WTC11 (cell line): Measurements from ENCODE around the gene SORCS2. TPM values are rescaled to one million over a fixed set of nuclear protein-coding genes. Genes with fewer than 3 reads are reported as not detected.

Source experiments
- ATAC-seq: fragments of 200-7000 bp; cut with Tn5 transposase; 2 replicates; pipeline ENCODE4 v1.10.0; 2021; ENCODE audit warnings: mild to moderate bottlenecking, moderate library complexity
- CTCF ChIA-PET: fragments of 300-600 bp; sonication (Branson Sonifier 250); formaldehyde crosslinking; loops from one replicate; lab custom pipeline; 2021; ENCODE audit warnings: antibody characterized with exemption; lab: Charles Lee
- POLR2A ChIA-PET: fragments of 350-600 bp; sonication (Branson Sonifier 250); formaldehyde crosslinking; loops from one replicate; lab custom pipeline; 2021; ENCODE audit warnings: antibody characterized with exemption; lab: Charles Lee
- DNase-seq: peaks from one replicate; pipeline ENCODE4 v3.0.0; 2021; ENCODE audit warnings: low spot score
- H3K27ac Mint-ChIP-seq: 2 replicates; pipeline ENCODE4 v1.8.0; 2021; ENCODE audit warnings: mixed read lengths
- H3K27me3 Mint-ChIP-seq: 2 replicates; pipeline ENCODE4 v1.8.0; 2021; ENCODE audit warnings: low read depth, mild to moderate bottlenecking, moderate library complexity, mixed read lengths
- H3K36me3 Mint-ChIP-seq: 2 replicates; pipeline ENCODE4 v1.8.0; 2021; ENCODE audit warnings: mixed read lengths
- H3K4me1 Mint-ChIP-seq: 2 replicates; pipeline ENCODE4 v1.8.0; 2022; ENCODE audit warnings: mixed read lengths
- H3K4me3 Mint-ChIP-seq: 2 replicates; pipeline ENCODE4 v1.8.0; 2021; ENCODE audit warnings: mild to moderate bottlenecking, moderate library complexity, mixed read lengths
- H3K9me3 Mint-ChIP-seq: 2 replicates; pipeline ENCODE4 v1.8.0; 2021; ENCODE audit warnings: mixed read lengths
- CBFB ChIP-seq: sonication (generic); formaldehyde crosslinking; IDR thresholded peaks from 2 replicates; pipeline ENCODE4 v1.8.1; 2022; ENCODE audit warnings: mild to moderate bottlenecking, low read depth, missing genetic modification reagents
- CREM ChIP-seq: sonication (generic); formaldehyde crosslinking; IDR thresholded peaks from 2 replicates; pipeline ENCODE4 v1.8.1; 2022; ENCODE audit warnings: mild to moderate bottlenecking, missing genetic modification reagents, moderate library complexity
- CTCF ChIP-seq: fragments of 200-600 bp; IDR thresholded peaks from 2 replicates; pipeline ENCODE4 v1.8.0; 2022; ENCODE audit warnings: antibody characterized with exemption
- ETV6 ChIP-seq: sonication (generic); formaldehyde crosslinking; IDR thresholded peaks from 2 replicates; pipeline ENCODE4 v1.8.1; 2022; ENCODE audit warnings: mild to moderate bottlenecking, missing genetic modification reagents
- FOXJ3 ChIP-seq: sonication (generic); formaldehyde crosslinking; IDR thresholded peaks from 2 replicates; pipeline ENCODE4 v1.9.0; 2021; ENCODE audit warnings: missing genetic modification reagents, mild to moderate bottlenecking, borderline replicate concordance
- FOXK1 ChIP-seq: sonication (generic); formaldehyde crosslinking; IDR thresholded peaks from 2 replicates; pipeline ENCODE4 v1.8.0; 2022; ENCODE audit warnings: mild to moderate bottlenecking, moderate library complexity, missing genetic modification reagents
- HMGXB4 ChIP-seq: sonication (generic); formaldehyde crosslinking; IDR thresholded peaks from 2 replicates; pipeline ENCODE4 v1.8.1; 2023; ENCODE audit warnings: mild to moderate bottlenecking, moderate library complexity, missing genetic modification reagents
- KAT7 ChIP-seq: sonication (generic); formaldehyde crosslinking; IDR thresholded peaks from 2 replicates; pipeline ENCODE4 v1.8.1; 2023; ENCODE audit warnings: missing genetic modification reagents, mild to moderate bottlenecking, borderline replicate concordance
- MXD4 ChIP-seq: fragments of 250-450 bp; sonication (Bioruptor Pico); IDR thresholded peaks from 2 replicates; pipeline ENCODE4 v1.8.0; 2021; ENCODE audit warnings: mild to moderate bottlenecking, moderate library complexity, borderline replicate concordance
- MYBL2 ChIP-seq: sonication (generic); formaldehyde crosslinking; IDR thresholded peaks from 2 replicates; pipeline ENCODE4 v1.8.1; 2023; ENCODE audit warnings: mild to moderate bottlenecking, moderate library complexity, missing genetic modification reagents
- NR2C2 ChIP-seq: sonication (generic); formaldehyde crosslinking; IDR thresholded peaks from 2 replicates; pipeline ENCODE4 v1.8.0; 2022; ENCODE audit warnings: mild to moderate bottlenecking, missing genetic modification reagents
- OVOL2 ChIP-seq: fragments of 250-450 bp; sonication (Bioruptor Pico); IDR thresholded peaks from 2 replicates; pipeline ENCODE4 v1.9.0; 2021; ENCODE audit warnings: mild to moderate bottlenecking, borderline replicate concordance
- PRRX2 ChIP-seq: fragments of 250-450 bp; sonication (Bioruptor Pico); IDR thresholded peaks from 2 replicates; pipeline ENCODE4 v1.8.0; 2021; ENCODE audit warnings: mild to moderate bottlenecking
- RELA ChIP-seq: sonication (generic); formaldehyde crosslinking; IDR thresholded peaks from 2 replicates; pipeline ENCODE4 v1.8.1; 2022; ENCODE audit warnings: missing genetic modification reagents, mild to moderate bottlenecking, borderline replicate concordance
- RORB ChIP-seq: fragments of 250-450 bp; sonication (Bioruptor Pico); IDR thresholded peaks from 2 replicates; pipeline ENCODE4 v1.9.0; 2021; ENCODE audit warnings: mild to moderate bottlenecking
- SMAD4 ChIP-seq: sonication (generic); formaldehyde crosslinking; IDR thresholded peaks from 2 replicates; pipeline ENCODE4 v1.8.0; 2022; ENCODE audit warnings: mild to moderate bottlenecking, missing genetic modification reagents
- TEAD4 ChIP-seq: sonication (generic); formaldehyde crosslinking; IDR thresholded peaks from 2 replicates; pipeline ENCODE4 v1.8.0; 2022; ENCODE audit warnings: mild to moderate bottlenecking, missing genetic modification reagents
- ZNF121 ChIP-seq: sonication (generic); formaldehyde crosslinking; IDR thresholded peaks from 2 replicates; pipeline ENCODE4 v1.8.0; 2023; ENCODE audit warnings: missing genetic modification reagents
- ZNF219 ChIP-seq: sonication (generic); formaldehyde crosslinking; IDR thresholded peaks from 2 replicates; pipeline ENCODE4 v1.8.0; 2023; ENCODE audit warnings: missing genetic modification reagents, mild to moderate bottlenecking, borderline replicate concordance
- ZNF263 ChIP-seq: sonication (generic); formaldehyde crosslinking; IDR thresholded peaks from 2 replicates; pipeline ENCODE4 v1.8.1; 2022; ENCODE audit warnings: low read depth, mild to moderate bottlenecking, moderate library complexity, missing genetic modification reagents
- ZNF317 ChIP-seq: sonication (generic); formaldehyde crosslinking; IDR thresholded peaks from 2 replicates; pipeline ENCODE4 v1.8.1; 2023; ENCODE audit warnings: low read depth, mild to moderate bottlenecking, moderate library complexity, missing genetic modification reagents, borderline replicate concordance
- total RNA-seq: library from RNA; stranded (reverse); gene quantifications from 3 replicates; pipeline ENCODE4 v1.2.3, GENCODE V29; 2021
- TF ChIP-seq, protein P1 (sequence below): sonication (generic); formaldehyde crosslinking; conservative IDR thresholded peaks from 2 replicates; pipeline ENCODE4 v1.8.1; 2023; ENCODE audit warnings: mild to moderate bottlenecking, low read depth, missing genetic modification reagents, moderate library complexity
- TF ChIP-seq, protein P2 (sequence below): sonication (generic); formaldehyde crosslinking; IDR thresholded peaks from 2 replicates; pipeline ENCODE4 v1.8.0; 2022; ENCODE audit warnings: mild to moderate bottlenecking, missing genetic modification reagents
- TF ChIP-seq, protein P3 (sequence below): sonication (generic); formaldehyde crosslinking; IDR thresholded peaks from 2 replicates; pipeline ENCODE4 v1.8.0; 2022; ENCODE audit warnings: mild to moderate bottlenecking, missing genetic modification reagents
- TF ChIP-seq, protein P4 (sequence below): sonication (generic); formaldehyde crosslinking; IDR thresholded peaks from 2 replicates; pipeline ENCODE4 v1.8.0; 2022; ENCODE audit warnings: mild to moderate bottlenecking, missing genetic modification reagents
- TF ChIP-seq, protein P5 (sequence below): fragments of 250-450 bp; sonication (Bioruptor Pico); IDR thresholded peaks from 2 replicates; pipeline ENCODE4 v2.1.2; 2022; ENCODE audit warnings: mild to moderate bottlenecking, moderate library complexity

The SORCS2 gene
- total RNA-seq, 1 experiment from 2014 or later, result 6.6 TPM

DNA sequence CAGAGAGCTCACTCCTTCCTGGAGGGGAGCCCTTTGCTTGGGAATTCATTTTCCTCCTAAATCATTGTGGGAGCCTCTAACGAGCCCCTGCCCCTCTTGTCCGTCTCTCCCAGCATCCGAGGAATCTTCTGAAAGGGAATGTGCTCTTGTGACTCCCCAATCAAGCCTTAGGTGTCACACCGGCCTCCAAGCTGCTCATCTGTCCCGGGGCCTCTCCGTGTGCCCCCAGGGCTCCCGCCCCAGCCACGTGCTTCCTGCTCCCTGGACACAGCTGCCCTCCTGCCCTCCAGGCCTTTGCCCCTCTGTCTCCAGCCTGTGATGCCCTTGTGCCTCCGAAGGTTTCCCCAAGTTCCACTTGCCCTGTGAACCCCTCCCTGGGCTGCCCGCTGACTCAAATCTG lies 507.5 kb downstream of the SORCS2 start:
- no peak for ATAC-seq
- Mint-ChIP-seq H3K27ac (no peak overlapping the region), H3K9me3 (no peaks in the 10 kb centered on the region; the same call in 1 of the 2 replicates), H3K36me3 (no peaks in the 10 kb centered on the region), H3K4me3 (no peak overlapping the region), H3K27me3 (no peaks in the 10 kb centered on the region; the same call in 1 of the 2 replicates), H3K4me1 (peaks cover 20% of the 10 kb centered on the region)
- ChIA-PET POLR2A (interaction anchor here (1.1 kb wide), 1 partner anchor 185 kb away, joined by 3 read pairs; no protein-coding TSS in a partner anchor), CTCF (interaction anchor here (0.7 kb wide), 1 partner anchor 25 kb away, joined by 3 read pairs; no protein-coding TSS in a partner anchor)
- TF ChIP-seq CREM (CRISPR knock-in tag) (no peak), MXD4 (CRISPR knock-in tag) (no peak), FOXK1 (CRISPR knock-in tag) (no peak), CBFB (CRISPR knock-in tag) (no peak), RELA (CRISPR knock-in tag) (no peak), ZNF317 (no peak), NR2C2 (CRISPR knock-in tag) (no peak), ZNF263 (CRISPR knock-in tag) (no peak)
- TF ChIP-seq, protein P1, sequence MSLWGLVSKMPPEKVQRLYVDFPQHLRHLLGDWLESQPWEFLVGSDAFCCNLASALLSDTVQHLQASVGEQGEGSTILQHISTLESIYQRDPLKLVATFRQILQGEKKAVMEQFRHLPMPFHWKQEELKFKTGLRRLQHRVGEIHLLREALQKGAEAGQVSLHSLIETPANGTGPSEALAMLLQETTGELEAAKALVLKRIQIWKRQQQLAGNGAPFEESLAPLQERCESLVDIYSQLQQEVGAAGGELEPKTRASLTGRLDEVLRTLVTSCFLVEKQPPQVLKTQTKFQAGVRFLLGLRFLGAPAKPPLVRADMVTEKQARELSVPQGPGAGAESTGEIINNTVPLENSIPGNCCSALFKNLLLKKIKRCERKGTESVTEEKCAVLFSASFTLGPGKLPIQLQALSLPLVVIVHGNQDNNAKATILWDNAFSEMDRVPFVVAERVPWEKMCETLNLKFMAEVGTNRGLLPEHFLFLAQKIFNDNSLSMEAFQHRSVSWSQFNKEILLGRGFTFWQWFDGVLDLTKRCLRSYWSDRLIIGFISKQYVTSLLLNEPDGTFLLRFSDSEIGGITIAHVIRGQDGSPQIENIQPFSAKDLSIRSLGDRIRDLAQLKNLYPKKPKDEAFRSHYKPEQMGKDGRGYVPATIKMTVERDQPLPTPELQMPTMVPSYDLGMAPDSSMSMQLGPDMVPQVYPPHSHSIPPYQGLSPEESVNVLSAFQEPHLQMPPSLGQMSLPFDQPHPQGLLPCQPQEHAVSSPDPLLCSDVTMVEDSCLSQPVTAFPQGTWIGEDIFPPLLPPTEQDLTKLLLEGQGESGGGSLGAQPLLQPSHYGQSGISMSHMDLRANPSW (CRISPR knock-in tag), result no peak
- TF ChIP-seq, protein P2, sequence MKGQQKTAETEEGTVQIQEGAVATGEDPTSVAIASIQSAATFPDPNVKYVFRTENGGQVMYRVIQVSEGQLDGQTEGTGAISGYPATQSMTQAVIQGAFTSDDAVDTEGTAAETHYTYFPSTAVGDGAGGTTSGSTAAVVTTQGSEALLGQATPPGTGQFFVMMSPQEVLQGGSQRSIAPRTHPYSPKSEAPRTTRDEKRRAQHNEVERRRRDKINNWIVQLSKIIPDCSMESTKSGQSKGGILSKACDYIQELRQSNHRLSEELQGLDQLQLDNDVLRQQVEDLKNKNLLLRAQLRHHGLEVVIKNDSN (CRISPR knock-in tag), result no peak
- TF ChIP-seq, protein P3, sequence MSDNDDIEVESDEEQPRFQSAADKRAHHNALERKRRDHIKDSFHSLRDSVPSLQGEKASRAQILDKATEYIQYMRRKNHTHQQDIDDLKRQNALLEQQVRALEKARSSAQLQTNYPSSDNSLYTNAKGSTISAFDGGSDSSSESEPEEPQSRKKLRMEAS (CRISPR knock-in tag), result no peak
- TF ChIP-seq, protein P4, sequence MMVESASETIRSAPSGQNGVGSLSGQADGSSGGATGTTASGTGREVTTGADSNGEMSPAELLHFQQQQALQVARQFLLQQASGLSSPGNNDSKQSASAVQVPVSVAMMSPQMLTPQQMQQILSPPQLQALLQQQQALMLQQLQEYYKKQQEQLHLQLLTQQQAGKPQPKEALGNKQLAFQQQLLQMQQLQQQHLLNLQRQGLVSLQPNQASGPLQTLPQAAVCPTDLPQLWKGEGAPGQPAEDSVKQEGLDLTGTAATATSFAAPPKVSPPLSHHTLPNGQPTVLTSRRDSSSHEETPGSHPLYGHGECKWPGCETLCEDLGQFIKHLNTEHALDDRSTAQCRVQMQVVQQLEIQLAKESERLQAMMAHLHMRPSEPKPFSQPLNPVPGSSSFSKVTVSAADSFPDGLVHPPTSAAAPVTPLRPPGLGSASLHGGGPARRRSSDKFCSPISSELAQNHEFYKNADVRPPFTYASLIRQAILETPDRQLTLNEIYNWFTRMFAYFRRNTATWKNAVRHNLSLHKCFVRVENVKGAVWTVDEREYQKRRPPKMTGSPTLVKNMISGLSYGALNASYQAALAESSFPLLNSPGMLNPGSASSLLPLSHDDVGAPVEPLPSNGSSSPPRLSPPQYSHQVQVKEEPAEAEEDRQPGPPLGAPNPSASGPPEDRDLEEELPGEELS, result no peak
- DNase-seq, result no peak

DNA sequence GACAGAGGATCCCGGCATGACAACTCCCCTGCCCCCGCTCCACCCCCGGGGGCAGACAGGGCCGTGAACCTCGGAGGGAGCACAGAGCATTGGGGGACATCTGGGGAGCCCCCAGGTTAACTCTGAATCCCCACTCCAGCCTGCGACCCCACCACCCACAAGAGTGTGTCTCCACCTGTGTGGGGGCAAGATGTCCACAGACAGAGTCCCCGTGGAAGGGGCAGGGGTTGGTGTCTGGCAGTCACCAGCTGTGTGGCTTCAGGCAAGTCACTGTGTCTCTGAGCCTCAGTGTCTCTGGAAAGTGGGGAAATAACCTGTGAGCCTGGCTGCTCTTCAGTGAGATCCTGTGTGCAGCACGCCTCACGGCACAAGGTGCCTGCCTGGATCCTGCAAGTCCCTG lies 508.3 kb downstream of the SORCS2 start:
- Mint-ChIP-seq H3K27me3 (no peaks in the 10 kb centered on the region), H3K4me1 (peaks cover 20% of the 10 kb centered on the region), H3K9me3 (no peaks in the 10 kb centered on the region), H3K4me3 (no peak overlapping the region), H3K36me3 (no peaks in the 10 kb centered on the region), H3K27ac (no peak overlapping the region)
- ATAC-seq (no peak), DNase-seq (no peak)
- POLR2A ChIA-PET, result no interaction called here
- CTCF ChIA-PET, result interaction anchor here (0.7 kb wide), 1 partner anchor 26 kb away, joined by 3 read pairs; no protein-coding TSS in a partner anchor
- no peak for TF ChIP-seq ZNF121 (CRISPR knock-in tag)
- TF ChIP-seq KAT7 (CRISPR knock-in tag), result no peak
- TF ChIP-seq CTCF, result no peak
- no peak for TF ChIP-seq ETV6 (CRISPR knock-in tag)
- no peak for TF ChIP-seq OVOL2 (CRISPR knock-in tag)
- TF ChIP-seq, protein P5, sequence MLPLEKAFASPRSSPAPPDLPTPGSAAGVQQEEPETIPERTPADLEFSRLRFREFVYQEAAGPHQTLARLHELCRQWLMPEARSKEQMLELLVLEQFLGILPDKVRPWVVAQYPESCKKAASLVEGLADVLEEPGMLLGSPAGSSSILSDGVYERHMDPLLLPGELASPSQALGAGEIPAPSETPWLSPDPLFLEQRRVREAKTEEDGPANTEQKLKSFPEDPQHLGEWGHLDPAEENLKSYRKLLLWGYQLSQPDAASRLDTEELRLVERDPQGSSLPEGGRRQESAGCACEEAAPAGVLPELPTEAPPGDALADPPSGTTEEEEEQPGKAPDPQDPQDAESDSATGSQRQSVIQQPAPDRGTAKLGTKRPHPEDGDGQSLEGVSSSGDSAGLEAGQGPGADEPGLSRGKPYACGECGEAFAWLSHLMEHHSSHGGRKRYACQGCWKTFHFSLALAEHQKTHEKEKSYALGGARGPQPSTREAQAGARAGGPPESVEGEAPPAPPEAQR, result no peak
- TF ChIP-seq PRRX2 (CRISPR knock-in tag), result no peak
- no peak for TF ChIP-seq RORB
- TF ChIP-seq RELA (CRISPR knock-in tag), result no peak
- no peak for TF ChIP-seq ZNF219
- TF ChIP-seq, protein P3 (CRISPR knock-in tag), result no peak
- no peak for TF ChIP-seq HMGXB4 (CRISPR knock-in tag)
- TF ChIP-seq SMAD4 (CRISPR knock-in tag), result no peak
- TF ChIP-seq TEAD4 (CRISPR knock-in tag), result no peak
- TF ChIP-seq FOXJ3 (CRISPR knock-in tag), result no peak
- no peak for TF ChIP-seq MYBL2
